SIG-M5 treated with dmso at 0.1 percent for 504 hours (cell line): ENCODE measurements around the gene PCLO.
A peak's percentile ranks its signal among the peaks of the same experiment; 100 is the strongest.

Experiments
- DNase-seq: peaks from one replicate; lab custom pipeline; 2025; ENCODE audit not compliant: unreplicated experiment; lab: John Stamatoyannopoulos, UW

The PCLO gene, protein sequence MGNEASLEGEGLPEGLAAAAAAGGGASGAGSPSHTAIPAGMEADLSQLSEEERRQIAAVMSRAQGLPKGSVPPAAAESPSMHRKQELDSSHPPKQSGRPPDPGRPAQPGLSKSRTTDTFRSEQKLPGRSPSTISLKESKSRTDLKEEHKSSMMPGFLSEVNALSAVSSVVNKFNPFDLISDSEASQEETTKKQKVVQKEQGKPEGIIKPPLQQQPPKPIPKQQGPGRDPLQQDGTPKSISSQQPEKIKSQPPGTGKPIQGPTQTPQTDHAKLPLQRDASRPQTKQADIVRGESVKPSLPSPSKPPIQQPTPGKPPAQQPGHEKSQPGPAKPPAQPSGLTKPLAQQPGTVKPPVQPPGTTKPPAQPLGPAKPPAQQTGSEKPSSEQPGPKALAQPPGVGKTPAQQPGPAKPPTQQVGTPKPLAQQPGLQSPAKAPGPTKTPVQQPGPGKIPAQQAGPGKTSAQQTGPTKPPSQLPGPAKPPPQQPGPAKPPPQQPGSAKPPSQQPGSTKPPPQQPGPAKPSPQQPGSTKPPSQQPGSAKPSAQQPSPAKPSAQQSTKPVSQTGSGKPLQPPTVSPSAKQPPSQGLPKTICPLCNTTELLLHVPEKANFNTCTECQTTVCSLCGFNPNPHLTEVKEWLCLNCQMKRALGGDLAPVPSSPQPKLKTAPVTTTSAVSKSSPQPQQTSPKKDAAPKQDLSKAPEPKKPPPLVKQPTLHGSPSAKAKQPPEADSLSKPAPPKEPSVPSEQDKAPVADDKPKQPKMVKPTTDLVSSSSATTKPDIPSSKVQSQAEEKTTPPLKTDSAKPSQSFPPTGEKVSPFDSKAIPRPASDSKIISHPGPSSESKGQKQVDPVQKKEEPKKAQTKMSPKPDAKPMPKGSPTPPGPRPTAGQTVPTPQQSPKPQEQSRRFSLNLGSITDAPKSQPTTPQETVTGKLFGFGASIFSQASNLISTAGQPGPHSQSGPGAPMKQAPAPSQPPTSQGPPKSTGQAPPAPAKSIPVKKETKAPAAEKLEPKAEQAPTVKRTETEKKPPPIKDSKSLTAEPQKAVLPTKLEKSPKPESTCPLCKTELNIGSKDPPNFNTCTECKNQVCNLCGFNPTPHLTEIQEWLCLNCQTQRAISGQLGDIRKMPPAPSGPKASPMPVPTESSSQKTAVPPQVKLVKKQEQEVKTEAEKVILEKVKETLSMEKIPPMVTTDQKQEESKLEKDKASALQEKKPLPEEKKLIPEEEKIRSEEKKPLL (N-terminal part only)

DNA sequence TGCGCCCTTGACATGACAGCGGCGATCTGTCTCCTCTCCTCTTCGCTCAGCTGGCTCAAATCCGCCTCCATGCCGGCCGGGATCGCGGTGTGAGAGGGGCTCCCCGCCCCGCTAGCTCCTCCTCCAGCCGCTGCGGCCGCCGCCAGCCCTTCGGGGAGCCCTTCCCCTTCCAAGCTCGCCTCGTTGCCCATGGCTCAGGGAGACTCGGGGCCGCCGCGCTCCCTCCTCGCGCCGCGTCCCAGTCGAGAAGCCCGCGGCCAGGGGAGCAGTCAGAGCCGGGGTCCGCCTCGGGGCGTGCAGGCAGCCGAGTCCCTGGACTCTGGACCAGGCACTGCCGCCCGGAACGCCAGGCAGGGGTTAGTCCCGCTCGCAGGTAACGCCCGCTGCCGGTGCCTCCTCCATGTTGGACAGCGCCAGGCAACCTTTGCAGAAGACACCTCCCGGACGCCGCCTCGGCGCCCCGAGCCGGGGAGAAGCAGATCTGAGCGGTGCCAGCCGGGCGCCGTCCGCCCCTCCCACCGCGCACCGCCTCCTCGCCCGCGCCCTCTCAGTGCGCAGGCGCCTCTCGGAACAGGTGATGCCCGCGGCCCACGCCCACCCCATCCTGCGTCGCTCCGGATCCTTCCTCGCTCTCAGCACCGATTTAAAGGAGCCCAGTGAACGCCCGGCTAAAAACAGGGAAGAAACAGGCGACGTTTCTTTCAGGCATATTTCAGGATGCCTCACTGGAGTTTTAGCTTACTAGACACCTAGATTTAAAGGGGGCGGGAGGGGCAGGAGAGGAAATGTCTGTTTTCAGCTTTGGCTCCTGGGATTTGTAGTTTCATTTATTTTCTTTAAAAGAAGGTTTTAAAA is at the start of gene PCLO:
Gene PCLO, minus strand, starts transcription at position 483 of the 855 bp plus-strand sequence. Its CDS starts 292 bp downstream, at position 191.
- peak; percentile 43 for DNase-seq

DNA sequence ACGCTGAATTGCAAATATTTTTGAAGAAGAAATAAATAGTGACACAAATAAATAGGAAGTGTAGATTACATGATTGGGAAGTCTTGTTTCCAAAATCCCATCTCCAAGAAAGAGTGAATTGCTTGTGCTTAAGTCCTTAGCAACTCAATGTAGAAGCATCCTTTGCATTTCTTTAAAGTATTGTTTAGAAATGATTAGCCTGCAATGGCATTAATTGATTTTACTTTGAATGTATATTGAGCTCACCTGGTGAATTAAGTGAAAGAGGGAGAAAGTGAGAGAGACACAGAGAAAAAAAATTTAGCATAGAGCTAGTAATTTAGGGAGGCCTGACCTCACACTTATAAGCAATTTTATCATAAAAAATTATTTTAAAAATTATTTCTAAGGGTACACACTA is 49.0 kb upstream of the PCLO start:
- DNase-seq, result no peak

DNA sequence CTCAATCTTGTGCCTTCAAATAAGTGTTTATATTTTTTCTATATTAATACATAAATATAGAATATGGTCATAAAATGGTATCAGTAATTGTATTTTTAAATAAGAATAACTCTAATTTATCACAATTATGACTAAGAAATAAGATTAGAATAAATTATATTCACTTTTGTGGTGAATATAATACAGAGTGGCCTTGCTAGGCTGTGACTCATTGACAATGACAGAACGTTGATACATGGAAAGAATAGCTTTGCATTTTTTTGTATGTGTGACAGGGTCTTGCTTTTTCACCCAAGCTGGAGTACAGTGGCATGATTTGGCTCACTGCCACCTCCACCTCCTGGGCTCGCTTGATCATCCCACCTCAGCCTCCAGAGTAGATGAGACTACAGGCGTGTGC is 47.8 kb upstream of the PCLO start:
- DNase-seq, result no peak

DNA sequence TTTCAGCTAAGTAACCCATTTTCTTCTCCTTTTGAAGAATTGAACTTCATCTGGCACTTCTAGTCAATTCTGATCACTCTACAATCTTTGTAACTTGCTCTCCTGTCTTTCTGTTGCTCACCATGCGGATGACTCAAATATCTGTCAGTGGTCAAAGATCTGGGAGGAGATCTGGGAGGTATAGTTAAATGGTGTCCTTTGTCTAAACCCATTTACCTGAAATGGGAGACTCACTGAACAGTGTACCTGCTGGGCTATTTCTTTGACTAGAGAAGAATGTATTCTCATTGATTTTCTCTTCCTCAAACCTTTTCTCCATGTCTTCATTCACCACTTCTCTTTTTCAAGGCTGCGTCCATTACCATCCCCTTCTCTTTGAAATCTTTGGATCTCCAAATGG is 42.0 kb upstream of the PCLO start:
- no peak for DNase-seq

DNA sequence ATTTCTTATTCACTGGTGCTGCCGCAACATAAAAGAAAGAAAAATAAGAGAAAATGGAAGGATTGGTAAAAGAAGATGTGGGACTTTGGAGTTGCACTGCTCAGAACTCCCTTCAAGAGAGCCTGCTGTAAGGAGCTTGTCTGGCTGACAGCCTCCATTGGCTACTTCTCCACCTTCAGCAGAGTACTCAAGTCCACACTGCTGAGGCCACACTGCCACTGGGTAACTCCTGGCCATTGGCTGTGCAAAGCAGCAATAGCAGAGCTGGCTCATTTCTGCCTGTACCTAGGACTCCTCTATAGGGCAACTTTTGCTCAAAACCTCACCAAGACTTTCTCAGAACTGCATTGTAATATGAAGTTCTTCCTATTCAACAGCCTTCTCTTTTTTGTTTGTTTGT is 38.7 kb upstream of the PCLO start:
- no peak for DNase-seq

DNA sequence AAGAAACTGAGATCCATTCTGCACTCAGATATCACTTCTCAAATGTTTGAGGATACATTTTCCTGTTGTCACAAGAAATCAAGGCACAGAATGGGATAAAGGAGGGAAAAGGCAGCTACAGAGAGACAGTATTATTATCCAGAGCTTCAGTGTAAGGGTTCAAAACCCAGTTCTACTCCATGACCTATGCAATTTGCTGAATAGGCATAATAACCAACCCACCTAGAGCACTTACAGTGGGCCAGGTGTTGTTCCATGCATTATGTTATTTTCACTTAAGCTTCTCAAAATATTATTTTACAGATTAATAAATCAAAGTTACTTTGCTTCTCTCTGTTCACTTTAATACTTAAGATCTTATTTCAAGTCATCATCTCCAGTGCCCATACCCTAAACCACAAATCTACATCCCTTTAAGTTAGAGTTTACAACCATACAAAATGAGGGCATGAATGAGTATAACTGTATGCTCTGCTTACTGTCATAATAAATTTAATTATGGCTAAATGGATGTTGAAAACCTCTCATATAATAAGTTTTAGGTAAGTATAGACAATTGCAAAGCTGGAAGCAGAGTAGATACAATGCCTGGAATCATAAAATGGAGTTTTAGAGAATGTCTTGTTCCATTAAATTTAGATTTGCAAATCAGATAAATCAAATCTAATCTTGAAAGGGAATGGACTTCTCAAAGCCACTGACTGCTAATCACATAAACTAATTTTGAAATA is 28.1 kb upstream of the PCLO start:
- DNase-seq, result no peak

DNA sequence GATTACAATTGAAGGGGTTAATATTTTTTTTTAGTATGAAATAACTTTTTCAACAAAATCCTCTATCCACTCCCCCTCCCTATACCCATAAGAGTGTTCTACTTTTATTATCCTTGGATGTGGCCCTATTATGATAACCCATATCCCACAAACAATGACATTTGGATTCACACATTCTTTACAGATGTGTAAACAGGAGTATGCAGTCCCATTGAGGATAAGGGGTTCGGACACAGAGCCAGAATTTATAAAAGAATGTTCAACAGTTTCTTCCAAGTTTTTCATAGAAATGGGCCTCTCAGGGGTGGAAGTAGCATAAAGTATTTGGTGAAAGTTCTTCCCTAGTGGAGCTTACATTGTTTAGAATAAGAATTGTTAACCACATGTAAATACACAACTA is 16.1 kb upstream of the PCLO start:
- no peak for DNase-seq

DNA sequence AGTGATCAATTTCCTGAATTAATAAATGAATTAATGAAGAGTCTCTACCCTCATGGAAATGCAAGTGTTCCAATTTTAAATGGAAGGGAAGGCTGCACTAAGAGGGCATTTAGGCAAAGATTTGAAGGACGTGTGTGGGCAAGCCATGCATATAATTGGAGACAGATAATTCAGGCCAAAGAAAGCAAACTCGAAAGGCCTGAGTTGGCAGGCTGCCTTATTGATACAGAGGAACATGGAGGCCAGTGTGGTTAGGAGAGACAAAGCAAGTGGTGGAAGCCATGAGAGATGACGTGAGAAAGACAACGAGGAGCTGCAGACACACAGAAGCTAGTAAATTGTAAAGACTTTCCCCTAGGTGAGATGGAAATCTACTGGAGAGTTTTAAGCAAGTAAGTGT is 15.4 kb upstream of the PCLO start:
- DNase-seq, result no peak

DNA sequence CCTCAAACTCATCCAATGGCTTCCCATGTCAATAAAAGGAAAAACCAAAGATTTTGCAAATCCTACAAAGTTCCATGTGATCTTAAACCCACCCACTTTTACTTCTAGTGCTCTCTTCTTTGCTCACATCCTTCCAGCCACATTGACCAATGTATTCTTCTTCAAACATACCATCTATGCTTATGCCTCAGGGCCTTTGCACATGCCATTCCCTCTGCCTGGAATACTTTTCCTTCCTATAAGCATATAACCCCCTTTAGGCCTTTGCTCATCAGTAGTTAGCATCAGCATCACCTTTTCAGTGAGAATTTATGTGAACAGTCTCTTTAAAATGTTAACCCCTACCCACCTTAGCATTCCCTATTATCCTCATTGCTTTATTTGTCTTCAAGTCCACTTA is 11.0 kb upstream of the PCLO start:
- DNase-seq, result no peak

DNA sequence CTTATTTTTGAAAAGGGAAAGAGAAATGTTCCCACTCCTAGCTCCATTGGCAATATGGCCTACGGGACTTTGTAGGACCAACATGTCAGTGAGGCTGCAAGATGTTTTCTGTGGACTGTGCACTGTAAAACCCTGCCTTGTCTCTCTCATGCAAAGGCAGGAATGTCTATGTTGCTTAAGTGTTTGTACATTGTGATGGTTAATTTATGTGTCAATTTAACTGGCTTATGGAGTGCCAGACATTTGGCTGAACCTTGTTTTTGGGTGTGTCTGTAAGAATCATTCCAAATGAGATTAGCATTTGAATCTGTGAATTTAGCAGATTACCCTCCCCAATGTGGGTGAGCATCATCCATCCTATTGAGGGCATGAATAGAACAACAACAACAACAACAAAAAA is 4.1 kb upstream of the PCLO start:
- DNase-seq, result no peak

DNA sequence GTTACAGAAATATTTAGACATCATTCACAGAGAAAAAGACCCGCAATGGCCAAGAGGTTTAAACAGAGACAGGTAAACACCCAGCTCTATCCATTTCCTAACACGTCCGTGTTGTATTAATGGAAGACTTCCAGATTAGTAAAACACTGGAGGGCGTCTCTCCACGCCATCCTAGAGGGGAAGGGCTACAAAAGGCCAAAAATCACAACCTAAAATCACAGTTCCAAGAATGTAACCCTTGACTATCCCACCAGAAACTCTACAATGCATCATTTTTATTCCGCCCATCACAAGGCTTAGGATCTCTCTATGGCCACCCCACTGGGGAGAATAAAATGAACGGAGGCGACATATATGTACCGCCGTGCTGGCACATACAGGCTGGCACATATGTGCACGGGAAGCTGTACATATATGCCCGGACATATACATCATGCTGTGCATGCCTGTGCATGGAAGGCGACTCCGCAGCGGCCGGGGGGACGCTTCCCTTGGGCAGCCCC is 734 bp downstream of the PCLO start:
- no peak for DNase-seq

DNA sequence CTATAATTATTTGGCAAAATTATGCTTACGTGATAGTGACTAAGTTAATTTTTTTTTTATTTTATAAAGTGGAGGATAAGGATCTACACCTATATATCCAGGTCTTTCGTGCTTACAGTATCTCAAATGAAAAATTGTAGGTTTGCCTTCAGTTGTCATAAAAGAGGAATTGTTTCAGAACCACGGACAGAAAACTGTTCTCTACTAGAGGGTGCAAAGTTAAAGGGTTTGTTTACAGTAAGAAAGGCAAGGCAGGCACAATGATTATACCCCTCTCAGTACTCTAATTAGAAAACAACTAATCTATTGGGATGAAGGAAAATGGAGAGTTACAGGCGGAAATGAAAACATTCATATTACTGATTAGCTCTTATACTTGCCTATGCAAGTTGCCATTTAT is 1.5 kb downstream of the PCLO start:
- DNase-seq, result peak; percentile 0

DNA sequence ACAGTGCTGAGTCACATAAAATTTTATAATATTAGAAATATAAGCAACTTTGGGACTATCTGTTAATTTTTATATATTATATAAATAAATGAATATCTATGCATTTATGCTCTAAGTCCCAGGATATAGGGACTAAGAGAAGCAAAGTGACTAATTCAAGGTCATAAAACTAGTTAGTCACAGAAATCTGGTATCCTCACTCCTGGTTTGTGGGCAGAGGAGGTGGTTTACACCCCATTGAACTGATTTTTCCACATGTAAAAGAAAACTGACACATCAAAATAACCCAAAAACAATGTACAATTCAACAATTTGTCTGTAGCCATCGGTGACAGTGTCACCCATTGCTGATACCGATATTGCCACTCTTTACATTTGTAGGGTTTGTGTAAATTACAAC is 3.0 kb downstream of the PCLO start:
- no peak for DNase-seq

DNA sequence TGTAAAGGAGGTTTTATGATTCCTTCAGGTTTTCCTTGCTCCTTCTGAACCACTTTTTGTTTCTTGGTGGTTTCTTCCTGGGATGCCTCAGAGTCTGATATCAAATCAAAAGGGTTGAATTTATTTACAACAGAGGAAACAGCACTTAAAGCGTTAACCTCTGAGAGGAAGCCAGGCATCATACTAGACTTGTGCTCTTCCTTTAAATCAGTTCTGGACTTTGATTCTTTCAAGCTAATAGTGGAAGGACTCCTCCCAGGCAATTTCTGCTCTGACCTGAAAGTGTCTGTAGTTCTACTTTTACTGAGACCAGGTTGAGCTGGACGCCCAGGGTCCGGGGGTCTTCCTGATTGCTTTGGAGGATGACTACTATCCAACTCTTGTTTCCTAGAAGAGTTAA is 6.7 kb downstream of the PCLO start:
- no peak for DNase-seq

DNA sequence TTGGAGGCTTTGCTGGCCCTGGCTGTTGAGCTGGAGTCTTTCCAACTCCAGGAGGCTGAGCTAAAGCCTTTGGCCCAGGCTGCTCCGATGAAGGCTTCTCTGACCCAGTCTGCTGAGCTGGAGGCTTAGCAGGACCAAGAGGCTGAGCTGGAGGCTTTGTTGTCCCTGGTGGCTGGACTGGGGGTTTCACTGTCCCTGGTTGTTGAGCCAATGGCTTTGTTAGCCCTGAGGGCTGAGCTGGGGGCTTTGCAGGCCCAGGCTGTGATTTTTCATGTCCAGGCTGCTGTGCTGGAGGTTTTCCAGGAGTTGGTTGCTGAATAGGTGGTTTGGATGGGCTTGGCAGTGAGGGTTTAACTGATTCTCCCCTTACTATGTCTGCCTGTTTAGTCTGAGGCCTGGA is 7.3 kb downstream of the PCLO start:
- DNase-seq, result no peak

DNA sequence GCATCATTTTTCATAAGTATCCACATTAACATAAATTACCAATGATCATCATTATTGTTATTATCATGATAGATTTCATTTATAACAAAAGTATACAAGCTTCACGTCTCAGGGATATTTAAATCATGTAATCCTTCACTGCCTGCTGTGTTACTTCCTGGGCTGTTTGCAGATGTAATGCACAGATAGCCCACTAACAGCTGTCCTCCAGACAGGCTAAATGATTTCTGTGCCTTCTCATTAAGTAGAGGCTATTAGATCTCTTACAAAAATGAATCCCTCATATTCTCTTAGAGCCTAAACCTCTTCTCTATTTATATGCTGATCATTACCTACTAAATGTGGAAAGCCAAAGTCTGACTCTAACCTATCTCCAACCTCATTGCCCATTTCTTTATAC is 9.3 kb downstream of the PCLO start:
- DNase-seq, result no peak

DNA sequence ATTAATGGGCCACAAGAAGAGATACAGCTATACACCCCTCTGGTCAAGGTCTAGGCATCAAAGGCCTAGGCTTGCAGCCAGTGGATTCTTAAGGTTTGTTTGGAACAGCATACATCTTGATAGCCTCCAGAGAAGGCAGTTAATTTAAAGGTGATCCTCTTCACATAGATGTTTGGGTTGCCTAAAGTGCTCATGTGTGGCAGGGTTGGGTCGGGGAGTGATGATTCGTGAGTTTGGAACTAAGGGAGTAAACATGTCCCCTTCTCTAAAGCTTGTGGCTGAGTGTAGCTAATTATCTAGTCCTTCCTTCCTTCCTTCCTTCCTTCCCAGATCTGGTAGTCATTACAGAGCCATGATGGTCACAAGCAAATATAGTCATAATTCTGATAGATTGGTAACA is 12.4 kb downstream of the PCLO start:
- DNase-seq, result no peak

DNA sequence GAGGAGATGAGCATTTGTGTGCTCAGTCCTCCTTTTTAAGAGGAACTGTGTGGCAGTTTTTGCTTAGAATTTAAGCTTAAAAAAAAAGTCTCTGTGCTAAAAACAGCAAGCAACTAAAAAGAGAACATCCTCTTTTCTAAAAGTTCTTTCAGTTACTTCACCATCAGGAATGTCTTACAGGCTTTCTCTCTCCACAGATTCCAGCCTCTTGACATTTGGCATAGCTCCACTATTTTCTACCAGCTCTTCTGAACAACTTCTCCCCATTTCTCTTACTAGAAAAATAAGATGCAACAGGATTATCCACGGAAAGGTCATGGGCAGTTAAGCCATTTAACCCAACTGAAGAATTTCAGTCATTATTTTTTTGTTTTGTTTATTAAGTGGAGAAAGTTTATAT is 13.2 kb downstream of the PCLO start:
- peak; percentile 45 for DNase-seq

DNA sequence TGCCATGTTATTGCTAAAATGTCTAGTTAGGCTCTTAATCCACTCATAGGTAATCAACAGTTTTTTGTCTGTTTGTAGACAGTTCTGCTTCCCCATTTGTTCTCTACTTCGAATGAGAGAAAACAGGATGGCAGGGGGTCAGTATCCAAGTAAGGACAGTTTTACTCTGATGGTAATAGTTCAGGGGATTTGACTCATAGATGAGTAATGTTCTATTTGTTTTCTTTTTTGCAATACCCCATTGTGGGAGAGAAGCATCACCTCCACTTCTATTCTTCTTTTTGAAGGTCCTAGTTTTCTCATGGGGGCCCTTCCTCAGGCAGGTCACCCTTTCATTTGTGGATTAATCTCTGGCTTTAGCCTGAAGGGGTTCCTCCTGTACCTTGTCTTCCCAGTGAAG is 13.9 kb downstream of the PCLO start:
- peak; percentile 41 for DNase-seq

DNA sequence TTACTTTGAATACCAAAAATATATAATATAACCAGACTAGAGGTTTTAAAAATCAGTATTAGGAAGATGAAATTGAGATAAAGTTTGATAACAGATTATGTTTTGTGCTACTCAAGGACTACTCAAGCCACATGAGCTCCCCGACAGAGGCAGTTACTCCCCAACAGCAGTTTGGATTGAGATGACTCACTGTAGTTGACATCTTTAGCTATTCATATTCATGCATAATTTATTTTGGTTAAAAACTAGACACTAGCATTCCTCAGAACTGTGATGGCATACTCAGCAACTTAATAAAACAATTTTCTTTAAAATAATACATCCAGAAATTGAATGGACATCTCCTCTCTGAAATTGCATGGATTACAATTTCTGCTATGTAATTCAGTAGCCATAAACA is 19.6 kb downstream of the PCLO start:
- DNase-seq, result no peak
